22Rv1 (cell line): ENCODE measurements around the gene ZNF581.

Experiments used
- H3K27ac ChIP-seq: fragments of 450-650 bp; 2 replicates; pipeline ENCODE4 v1.5.1; 2017
- CTCF ChIP-seq: fragments of 450-650 bp; IDR thresholded peaks from 2 replicates; pipeline ENCODE4 v1.5.1; 2017; ENCODE audit warnings: mild to moderate bottlenecking
- ZFX ChIP-seq: fragments of 450-650 bp; IDR thresholded peaks from 2 replicates; pipeline ENCODE4 v1.6.1; 2017; ENCODE audit warnings: antibody characterized with exemption, borderline replicate concordance

The ZNF581 gene

GRCh38 chr19:55669418-55670279, 26.2 kb downstream of the ZNF581 start:
- H3K27ac ChIP-seq, result no peak overlapping the region
- no peak for TF ChIP-seq ZFX
- TF ChIP-seq CTCF, result no peak

- no peak for TF ChIP-seq ZFX
- TF ChIP-seq CTCF, result no peak
- no peak overlapping the region for H3K27ac ChIP-seq
Observed at GRCh38 chr19:55670280-55671053, 27.0 kb downstream of the ZNF581 start.

GRCh38 chr19:55671054-55671378, 27.6 kb downstream of the ZNF581 start:
- H3K27ac ChIP-seq, result no peak overlapping the region
- TF ChIP-seq CTCF, result no peak
- TF ChIP-seq ZFX, result no peak

GRCh38 chr19:55672418-55672817, 29.0 kb downstream of the ZNF581 start:
- no peak overlapping the region for H3K27ac ChIP-seq
- TF ChIP-seq CTCF, result no peak
- no peak for TF ChIP-seq ZFX

- TF ChIP-seq CTCF (no peak), ZFX (no peak)
- H3K27ac ChIP-seq, result peak overlapping the region; percentile 78
Observed at GRCh38 chr19:55673465-55673864, 30.0 kb downstream of the ZNF581 start.

GRCh38 chr19:55673889-55674288, 30.4 kb downstream of the ZNF581 start:
- H3K27ac ChIP-seq, result peak overlapping the region; percentile 78
- TF ChIP-seq ZFX (no peak), CTCF (no peak)

- TF ChIP-seq ZFX (no peak), CTCF (no peak)
- H3K27ac ChIP-seq, result peak overlapping the region; percentile 78
Observed at GRCh38 chr19:55674459-55674840, 31.0 kb downstream of the ZNF581 start.
